Hepatic stellate cell (primary cell): ENCODE results near the gene IFNK.

ENCODE experiments used
- DNase-seq: peaks from one replicate; pipeline ENCODE4 v3.0.0; 2011; ENCODE audit warnings: low spot score

The IFNK gene

DNA sequence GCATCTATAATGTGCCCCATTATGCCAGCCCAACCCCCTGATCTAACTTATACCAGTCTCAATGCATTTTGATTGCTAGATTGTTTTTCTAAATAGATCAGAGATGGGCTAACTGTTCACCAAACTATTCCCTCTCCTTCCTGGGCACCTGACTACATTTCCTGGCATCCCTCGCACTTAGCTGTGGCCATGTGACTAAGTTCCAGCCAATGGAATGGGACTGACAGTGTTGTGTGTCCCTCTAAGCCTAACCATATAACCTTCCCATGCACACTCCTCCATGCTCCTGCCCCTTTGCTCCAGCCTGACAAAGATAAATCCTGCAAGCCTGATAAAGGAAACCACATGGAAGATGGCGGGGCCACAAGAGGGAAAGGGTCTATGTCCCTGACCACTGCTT is 12.3 kb upstream of the IFNK start:
- DNase-seq, result no peak

DNA sequence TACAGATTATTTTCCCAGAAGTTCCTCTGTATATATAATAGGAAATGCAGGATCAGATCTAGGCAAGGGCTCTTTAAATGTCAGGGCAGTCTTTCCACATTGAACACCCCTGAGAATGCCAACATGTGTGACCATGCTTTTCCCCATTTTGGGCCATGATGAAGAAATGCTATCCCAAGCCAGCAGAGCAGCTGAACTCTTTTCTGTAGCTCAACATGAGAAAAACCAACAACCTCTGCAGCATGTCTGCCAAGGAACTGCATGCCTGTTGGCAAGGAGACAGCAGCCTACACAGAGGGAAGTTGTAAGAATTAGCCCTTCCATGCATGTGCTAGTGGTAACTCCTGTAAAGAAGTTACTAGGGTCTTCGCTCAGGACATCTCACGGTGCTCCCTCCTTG is 9.5 kb upstream of the IFNK start:
- no peak for DNase-seq

DNA sequence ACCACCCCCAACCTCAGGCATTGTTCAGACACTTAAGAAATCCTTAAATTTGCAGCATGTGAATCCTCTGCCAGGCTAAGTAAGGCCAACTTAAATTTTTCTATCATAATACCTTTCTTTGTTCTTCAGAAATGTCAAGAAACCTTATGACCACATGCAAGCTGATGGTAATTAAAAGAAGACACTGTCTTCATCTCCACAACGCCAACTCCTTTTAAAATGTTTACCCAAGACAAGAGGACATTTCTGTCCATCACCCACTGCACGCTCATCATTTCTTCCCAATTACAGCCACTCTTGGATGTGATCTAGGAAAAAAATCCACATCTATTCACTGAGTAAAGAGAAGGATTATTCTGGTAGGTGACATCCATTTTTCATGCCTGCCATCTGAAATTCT is 6.1 kb upstream of the IFNK start:
- no peak for DNase-seq

DNA sequence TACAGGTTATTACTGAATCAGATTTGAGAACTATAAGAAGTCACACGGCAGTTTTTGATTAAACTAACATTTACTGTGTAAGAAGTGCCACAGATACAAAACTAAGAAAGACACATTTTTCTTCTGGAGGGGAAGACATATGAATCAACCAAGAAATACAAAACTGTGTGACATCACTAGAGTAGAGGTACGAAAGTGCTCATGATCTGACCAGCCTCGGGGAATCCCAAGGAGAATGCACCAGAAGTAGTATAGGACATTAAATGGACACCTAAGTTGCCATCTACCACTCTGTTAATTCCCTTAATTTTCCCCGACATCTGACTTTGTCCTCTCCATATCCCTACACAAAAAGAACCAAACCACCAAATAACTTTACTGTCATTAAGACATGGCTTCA is 5.3 kb upstream of the IFNK start:
- no peak for DNase-seq

DNA sequence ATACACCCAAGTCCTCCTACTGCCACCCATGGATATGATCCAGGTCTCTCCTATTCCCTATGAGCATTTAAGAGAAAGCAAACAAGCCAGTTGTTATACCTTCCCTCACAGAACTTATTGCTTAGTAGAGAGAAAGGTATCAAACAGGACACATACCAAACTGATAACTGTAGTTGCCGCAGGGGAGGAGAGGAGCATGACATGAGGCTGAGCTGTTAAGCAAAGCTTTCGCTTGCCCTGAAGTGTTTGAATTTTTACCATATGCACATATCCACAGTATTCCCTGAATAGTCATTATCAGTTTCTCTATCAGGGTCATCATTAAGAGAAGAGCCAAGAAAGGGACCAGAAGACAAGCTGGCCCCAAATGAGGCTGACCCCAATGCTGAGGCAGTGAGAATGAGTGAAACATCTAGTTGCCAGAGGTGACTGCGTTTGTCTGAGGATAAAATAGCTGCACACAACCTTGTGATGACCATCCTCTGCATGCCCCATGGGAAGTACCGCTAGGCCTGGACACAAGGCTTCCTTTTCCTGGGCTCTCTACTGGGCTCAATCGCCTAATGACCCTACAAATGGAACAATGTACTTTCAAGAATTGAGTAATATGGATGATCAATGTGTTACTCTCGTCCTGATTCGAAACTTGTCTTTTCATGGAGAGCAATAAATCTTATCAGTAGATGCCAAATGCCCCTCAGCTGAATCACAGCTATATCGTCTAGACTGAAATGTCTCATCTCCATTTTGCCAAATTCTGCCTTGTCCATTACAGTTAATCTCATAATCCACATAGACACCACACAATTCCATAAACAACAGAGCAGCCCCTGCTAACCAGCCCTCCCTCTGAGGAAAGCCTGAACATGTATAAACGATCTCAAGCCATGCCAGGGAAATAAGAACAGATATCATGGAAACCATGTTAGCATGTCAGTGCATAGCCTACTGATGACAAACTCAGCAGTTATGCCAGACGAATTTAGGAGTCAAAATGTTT is 4.3 kb upstream of the IFNK start:
- DNase-seq, result no peak

DNA sequence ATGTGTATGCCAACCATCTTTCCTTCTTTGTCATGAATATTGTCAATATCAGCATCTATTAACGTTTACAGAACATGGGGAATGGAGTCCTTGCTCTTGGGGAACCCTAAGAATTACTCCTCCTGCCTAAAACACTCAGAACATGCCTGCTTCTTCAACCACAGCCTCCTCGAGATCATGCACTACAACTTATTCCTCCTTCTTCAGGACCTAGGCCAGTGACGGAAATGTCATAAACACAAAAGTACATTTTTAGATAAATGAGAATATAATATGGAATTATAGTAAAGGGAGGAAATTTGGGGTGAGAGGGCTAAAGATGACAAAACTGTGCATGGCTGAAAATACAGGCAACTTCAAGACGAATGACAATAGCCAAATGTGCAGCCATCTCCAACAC is 3.1 kb upstream of the IFNK start:
- no peak for DNase-seq

DNA sequence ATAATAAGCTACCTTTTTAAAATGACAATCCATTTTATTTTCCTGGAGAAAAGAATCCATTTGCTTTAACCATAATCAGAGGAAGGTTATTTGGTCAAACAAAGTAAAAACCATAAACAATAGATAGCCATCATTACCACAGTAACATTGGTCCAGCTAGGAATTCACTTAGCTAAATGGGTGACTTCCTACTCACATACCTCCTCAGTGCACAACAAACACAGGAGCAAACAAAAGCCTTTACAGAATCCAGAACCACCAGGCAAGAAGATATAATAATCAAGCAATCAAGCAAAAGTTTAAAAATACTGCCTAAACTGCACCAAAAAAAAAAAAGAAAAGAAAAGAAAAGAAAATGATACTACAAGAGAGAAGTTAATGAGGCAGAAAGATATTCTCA is 949 bp upstream of the IFNK start:
- DNase-seq, result no peak

DNA sequence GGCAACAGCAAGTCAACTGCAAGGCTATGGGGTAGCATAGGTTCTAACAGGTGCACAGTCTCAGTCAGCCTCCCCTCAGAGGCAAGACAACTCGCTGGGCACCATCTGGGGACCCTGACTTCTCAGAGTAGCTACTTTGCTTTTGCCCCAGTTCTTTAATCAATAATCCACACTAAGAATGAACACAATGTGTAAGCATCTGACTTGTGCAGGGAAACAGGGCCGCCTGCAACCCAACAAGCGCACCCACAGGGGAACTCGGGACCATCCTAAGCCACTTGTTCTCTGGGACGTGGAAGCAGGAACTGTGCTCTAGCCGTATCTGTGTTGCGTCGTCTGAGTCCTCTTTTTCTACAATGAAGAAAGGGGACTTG is 3.6 kb downstream of the IFNK start:
- DNase-seq, result no peak

DNA sequence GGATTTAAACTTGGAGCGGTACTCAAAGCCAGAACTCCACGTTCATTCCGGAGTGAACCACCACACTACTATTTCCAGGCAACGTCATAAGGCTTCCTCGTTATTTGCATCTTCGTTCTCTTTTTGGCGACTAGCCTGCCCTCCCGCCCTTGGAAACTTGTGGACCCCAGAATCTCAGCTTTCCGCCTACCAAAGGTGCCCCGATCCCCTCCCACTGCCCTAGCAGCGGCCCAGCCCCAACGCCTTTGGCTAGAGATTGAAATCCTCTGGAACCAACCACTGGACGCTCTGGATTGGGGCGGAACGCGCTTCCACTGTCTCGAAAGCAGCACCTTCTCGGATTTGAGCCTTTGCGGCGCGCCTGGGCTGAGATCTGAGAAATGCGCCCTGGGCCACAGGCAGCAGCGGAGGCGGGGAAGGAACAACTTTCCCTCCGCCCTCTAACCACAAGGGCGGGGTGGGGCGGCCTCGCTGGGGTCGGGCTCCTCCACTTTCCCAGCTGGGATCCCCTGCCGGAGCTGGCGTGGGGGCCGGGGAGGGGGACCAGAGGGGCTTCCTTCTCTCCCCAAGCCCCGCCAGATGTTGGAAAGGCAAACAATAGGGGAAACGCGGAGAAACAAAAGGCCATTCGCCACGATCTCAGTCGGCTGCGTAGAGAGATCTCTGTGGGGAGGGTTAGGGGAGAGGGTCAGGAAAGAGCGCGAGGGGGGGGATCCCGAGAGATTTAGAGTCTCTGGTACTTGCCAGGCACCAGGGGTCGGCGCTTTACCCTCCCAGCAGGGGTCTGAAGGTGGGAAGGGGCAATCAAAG is 4.2 kb downstream of the IFNK start:
- DNase-seq, result peak; percentile 26

DNA sequence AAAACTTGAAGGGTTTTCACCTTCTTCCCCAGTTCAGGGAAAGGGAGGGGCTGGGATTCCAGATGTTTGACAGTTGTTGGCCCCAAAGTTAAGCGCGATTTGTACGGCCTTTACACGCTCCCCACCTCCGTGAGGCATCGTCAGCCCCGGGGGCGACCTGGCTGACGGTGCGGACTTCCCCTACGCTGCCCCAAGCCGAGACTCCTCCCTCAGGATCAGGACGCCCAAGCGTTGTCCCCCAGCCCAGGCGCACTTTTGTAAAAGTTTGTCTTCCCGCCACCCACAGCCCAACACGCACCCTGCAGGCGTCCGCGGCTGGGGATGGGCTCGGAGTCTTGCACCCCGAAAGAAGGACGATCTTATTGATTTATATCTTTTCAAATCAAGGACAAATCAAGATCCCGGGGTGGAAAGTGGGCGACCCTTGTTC is 4.8 kb downstream of the IFNK start:
- DNase-seq, result peak; percentile 18

DNA sequence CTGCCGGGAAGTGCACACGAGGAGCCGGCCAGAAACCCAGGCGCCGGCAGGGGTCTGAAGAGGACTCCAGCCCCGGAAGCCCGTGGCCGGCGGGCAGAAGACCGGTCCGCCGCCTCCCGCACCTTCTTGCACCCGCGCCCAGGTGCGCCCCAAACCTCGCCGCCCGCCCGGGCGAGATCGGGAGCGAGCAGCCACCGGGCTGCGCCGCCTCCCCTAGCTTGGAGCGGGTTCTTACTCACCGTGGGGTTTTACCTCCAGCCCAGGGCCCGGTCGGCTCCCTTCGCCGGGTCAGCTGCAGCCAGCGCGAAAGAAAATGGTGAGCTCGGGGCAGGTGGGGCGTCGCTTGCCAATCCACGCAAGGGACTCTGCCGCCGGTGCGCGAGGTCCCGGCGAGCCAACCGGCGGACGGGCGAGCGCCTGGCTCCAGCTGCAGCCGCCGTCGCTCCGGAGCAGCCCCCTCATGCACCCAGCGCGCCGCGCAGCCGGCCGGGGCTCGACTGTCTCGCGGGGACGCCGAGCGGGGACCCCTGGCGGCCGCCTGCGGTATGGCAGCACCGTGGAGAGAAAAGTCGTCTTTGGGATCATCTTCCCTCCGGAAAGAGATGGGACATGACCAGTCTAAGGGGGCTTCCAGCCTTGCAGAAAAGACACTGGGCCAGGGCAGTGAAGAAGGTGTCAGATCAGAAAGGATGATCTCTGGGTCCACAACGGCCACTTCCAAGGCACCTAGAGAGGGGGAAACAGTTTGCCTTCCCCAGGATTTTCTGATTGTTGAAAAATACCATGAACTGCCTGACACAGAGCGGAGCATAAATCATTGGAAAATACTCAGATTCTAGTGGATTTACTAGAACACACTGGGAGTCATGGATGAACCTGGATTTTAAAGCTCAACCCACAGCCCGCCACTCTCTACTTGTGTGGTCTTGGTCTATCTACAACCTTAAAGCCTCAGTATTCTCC is 5.5 kb downstream of the IFNK start, which contains the start of gene MOB3B:
TSS of gene MOB3B (minus strand) at position 499 of the 963 bp plus-strand sequence. CDS start 74,264 bp downstream, outside the sequence.
- DNase-seq, result peak; percentile 66

DNA sequence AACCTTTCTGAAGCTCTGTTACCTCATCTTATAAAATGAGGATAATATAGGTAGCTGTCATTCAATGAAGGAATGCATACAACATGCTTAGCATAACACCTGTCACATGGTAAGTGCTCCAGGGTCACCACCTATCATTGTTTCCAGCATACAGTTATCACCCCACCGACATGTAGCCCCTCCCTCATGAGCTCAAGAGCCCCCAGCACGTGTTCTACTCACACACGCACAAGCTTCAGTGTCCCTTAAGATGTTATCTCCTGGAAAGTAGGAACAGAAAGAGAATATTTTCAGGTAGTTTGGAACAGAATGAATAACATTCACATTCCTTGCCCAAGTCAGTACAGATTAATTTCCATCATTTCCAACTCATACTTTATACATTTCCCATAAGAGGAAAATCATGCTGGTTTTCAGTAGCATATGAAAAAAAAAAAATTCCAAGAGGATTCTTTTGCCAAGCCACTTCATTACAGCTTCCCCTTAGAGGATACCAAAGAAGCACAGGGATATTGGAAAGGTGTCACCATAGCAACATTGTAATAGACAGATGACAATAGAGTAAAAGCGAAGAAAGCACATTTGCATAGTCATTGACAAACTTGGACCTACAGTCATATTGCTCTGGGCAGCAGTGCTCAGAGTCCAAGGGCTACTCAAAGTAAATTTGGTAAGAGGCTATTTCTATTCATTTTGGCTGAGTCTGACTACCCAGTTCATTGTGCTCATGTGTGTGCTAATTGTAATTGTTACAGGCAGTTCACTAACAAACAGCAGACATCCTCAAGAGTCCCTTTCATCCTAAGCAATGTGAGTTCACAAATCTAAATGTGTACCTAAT is 7.0 kb downstream of the IFNK start:
- DNase-seq, result no peak

DNA sequence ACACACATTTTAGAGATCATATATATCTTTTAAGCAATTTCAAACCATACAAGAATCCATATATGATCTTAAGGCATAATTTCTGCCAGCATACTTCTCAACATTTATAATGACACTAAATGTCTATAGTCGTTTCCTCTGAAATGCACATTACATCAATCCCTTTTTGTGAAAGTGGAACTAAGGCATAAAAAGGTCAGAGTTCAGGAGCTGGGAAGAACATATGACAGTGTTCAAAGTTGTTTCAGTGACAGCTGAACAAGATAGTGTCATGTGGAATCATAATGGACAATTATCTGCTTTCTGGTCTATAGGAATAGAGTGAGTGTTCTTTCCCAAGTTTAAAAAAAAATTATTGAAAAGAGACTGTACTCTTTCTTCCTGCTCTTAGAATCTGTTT is 8.0 kb downstream of the IFNK start:
- DNase-seq, result no peak

DNA sequence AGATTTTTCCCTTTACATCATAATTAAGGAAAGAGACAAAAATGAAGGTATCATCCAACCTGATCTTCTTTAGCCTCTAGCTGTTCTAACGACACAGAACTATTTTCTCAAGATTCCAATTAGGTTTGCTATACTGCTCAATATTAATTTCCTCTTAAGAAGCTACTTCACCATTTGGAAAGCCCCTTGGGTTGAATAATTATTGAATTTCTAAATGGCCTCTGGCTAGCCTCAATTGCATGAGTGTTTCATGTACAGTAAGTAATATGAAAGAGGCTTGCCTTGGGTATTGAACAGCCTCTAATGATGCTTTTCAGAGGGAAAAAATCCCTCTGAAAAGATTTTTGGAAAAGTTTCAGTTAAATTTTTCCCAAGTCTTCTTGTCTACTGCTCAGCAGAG is 9.2 kb downstream of the IFNK start:
- no peak for DNase-seq

DNA sequence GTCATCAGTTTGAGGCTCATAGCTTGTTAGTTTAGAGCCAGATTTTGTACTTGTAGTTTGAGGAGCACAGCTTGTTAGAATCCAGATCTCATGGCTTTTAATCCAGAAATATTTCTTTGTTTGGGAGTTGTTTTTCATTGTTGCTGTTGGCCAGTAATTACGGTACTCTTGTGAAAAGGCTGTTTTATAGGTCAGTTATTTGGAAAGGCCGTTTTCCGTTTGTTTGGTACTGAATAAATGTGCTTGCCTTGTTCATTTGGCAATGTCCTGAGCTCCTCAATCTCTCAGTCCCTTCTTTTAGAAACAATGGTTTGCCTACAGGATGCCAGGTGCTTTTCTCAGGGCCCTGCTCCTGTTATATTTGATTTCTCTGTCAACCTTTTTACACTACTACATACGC is 10.0 kb downstream of the IFNK start:
- DNase-seq, result no peak

DNA sequence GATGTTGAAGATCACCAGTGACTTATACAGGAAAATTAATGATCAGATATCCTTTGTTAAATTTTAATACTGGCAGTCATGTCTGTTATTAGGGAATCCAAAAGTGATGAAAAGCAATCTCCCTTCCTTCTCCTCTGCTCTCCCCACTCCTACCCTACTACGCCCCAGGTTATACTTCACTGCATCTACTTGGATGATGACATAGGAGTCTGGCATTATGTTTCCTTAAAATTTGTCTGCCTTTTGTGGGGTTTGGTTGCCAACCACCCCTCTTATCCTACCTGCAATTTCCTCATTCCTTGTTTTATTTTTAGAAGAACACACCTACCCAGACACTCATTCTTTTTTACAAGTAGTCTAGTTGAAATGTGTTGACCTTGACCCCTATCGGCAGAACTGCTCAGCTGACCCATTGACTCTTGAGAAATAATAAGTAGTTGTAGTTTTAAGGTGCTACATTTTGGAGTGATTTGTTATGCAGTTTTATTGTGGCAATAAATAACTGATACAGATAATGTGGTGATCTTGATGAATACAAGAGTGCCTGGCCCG is 10.6 kb downstream of the IFNK start:
- DNase-seq, result no peak

DNA sequence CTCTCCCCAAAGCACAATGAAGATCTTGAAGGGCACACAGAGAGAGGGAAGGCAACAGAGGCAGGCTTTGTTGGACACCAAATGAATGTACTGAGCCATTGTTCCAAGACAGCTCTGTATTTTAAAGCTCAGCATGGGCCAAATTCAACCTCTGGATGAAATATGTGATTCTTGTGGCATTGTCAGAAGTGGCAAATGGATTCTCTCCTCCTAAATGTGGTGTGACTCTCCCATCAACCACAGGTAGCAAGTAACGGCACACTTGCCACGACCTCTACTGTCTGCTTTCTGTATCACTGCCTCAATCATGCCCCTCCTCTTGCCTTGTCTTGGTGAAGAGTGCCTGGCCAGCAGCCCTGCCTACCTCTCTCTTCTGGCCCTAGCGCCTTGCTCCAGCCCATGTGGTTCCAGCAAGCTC is 11.6 kb downstream of the IFNK start:
- no peak for DNase-seq

DNA sequence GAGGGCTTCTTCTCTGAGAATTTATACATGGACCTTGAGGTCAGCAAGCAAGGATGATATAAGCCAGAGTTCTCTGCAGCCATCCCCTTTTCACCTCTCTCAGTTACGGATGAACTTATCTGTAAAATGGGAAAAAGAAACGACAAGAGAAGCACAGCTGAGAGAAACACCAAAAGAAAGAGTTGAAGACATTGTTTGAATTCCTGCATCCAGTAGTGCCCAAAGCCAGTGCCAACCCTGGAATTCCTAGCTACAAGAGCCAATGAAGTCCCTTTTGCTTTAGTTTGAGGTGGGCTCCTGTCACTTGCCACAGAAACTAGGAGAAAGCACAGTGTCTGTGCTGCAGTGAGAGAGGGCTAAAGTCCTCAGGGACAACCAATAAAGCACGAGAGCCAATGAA is 12.1 kb downstream of the IFNK start:
- no peak for DNase-seq

DNA sequence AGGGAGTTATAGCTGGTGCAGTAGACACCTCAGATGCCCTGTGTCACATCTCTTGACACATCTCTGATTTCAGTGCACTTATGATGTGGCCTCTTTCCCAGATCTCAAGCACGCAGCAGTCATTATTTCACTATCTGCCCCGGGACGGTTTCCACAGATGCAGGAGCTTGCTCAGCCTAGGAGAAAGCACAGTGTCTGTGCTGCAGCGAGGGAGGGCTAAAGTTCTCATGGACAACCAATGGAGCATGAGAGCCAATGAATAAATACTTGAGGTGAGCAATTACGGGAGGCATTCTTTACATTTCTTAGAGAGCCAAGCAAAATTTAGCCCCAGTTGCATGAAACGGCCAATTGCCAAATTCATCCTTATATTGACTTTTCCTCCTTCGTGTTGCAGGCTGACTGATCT is 12.9 kb downstream of the IFNK start:
- DNase-seq, result no peak

DNA sequence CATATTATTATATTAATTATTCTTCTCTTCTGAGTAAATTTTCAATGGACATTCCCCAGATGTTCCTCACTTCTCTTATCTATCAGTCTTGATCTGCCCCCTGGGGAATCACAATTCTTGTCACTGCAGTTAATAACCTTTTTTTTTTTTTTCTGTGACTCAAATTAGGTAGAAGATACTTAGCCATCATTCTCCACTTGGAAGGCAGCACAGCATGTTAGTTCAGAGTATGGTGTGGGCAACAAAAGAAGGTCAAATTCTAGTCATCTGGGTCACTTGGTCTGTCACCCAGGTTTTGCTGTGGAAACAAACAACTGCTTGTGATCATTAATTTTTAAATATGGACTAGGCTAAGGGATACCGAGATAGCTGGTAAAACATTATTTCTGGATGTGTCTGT is 13.7 kb downstream of the IFNK start:
- DNase-seq, result no peak

DNA sequence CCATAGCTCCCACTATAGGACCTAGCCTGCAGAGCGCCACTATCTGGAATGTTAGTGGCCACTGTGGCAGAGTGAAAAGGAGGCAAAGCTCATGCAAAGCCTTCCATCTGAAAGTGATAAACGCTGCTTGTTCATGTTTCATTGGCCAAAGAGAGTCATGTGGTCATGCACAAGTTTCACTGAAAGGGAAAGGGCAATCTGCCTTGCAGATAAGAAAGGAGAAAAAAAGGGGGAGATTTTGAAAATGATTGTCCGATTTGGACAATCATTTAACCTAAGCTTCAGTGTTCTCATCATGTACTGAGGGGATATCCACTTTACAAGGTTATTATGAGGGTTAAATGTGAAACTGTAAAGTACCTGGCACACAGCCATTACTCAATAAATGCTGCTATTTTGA is 14.6 kb downstream of the IFNK start:
- no peak for DNase-seq
